Right cardiac atrium (tissue), 5 donors: ENCODE data around the gene PHC3. TPM values are rescaled to one million over a fixed set of nuclear protein-coding genes. Genes with fewer than 3 reads are reported as not detected.

Experiments
- ATAC-seq, 2 donors: fragments of 200-7000 bp; cut with Tn5 transposase; one replicate each; pipeline versions ENCODE4 v1.8.0 to v1.9.1; 2020; ENCODE audit warnings: moderate library complexity in 2 of 2, mild to moderate bottlenecking in 1 of 2
- DNase-seq, 3 donors: peaks; one replicate each; pipeline ENCODE4 v3.0.0-alpha.2; 2020
- H3K27ac ChIP-seq: one replicate; pipeline ENCODE4 v1.5.1; 2013; ENCODE audit warnings: mild to moderate bottlenecking, low read length, control low read depth, moderate library complexity
- H3K27me3 ChIP-seq: one replicate; pipeline ENCODE4 v1.6.1; 2013; ENCODE audit not compliant: control insufficient read depth, insufficient read depth
- H3K4me1 ChIP-seq: one replicate; pipeline ENCODE4 v1.6.1; 2013; ENCODE audit warnings: low read length; ENCODE audit not compliant: control insufficient read depth, insufficient read depth
- H3K4me3 ChIP-seq: one replicate; pipeline ENCODE4 v1.5.1; 2013; ENCODE audit warnings: low read length, control low read depth
- H3K9me3 ChIP-seq: one replicate; pipeline ENCODE4 v1.6.1; 2013; ENCODE audit warnings: low read length; ENCODE audit not compliant: control insufficient read depth
- WGBS: extraction: QIAGEN DNeasy Blood & Tissue Kit; methylation state at CpG from one replicate; pipeline ENCODE4 v1.1.7; 2013; 5-methylcytosine and 5-hydroxymethylcytosine counted together
- intact Hi-C, 4 donors: fragments of 100-400 bp; cut with DNase I; formaldehyde crosslinking; loops; one replicate each; pipeline versions ENCODE4 v1.11.0 to v1.14.0; 2022 to 2023
- polyA plus RNA-seq: library from polyadenylated mRNA; stranded (reverse); fragments of 200-250 nt; gene quantifications from one replicate; pipeline ENCODE4 v1.2.3, GENCODE V29; 2013
- total RNA-seq, 4 donors: library from RNA; stranded (reverse); fragmentation: NEBNext Ultra II Directional; extraction: Animal tissue kit (Norgen Biotek cat#: 25700); gene quantifications; one replicate each; pipeline ENCODE4 v1.2.1, GENCODE V29; 2021
- donor health status: healthy with polysubstance abuse.
- donor health status: DM: no; HTN: yes; CAD: no.
- donor health status: DM: no; HTN: no; CAD: no.
- donor health status: DM: no; HTN: yes; CAD: no; lungs with severe emphysema.
- donor health status: DM: yes; HTN: yes; CAD: no.

PHC3 gene
- total and polyA plus RNA-seq, 5 donors, result 6.2 to 62.4 (median 60.5) TPM

GRCh38 chr3:170095771-170096170 lies 85.8 kb downstream of the PHC3 start:
- no peaks in the 10 kb centered on the region for H3K27me3 ChIP-seq
- intact Hi-C loops, result no loop called here
- no peak overlapping the region for H3K27ac ChIP-seq
- DNase-seq, result no peak
- no peak for ATAC-seq
- WGBS, result 75% methylated on average over 4 of the region's 4 CpGs
- H3K9me3 ChIP-seq, result no peaks in the 10 kb centered on the region
- no peaks in the 10 kb centered on the region for H3K4me1 ChIP-seq
- no peak overlapping the region for H3K4me3 ChIP-seq

GRCh38 chr3:170092907-170093306 lies 88.6 kb downstream of the PHC3 start:
- H3K27me3 ChIP-seq, result no peaks in the 10 kb centered on the region
- H3K9me3 ChIP-seq, result no peaks in the 10 kb centered on the region
- H3K27ac ChIP-seq, result no peak overlapping the region
- DNase-seq, result no peak
- no peak overlapping the region for H3K4me3 ChIP-seq
- 94% methylated on average over 3 of the region's 3 CpGs for WGBS
- no peak for ATAC-seq
- no peaks in the 10 kb centered on the region for H3K4me1 ChIP-seq
- intact Hi-C loops, result no loop called here

GRCh38 chr3:170090601-170090981 lies 90.9 kb downstream of the PHC3 start:
- Histone ChIP-seq H3K4me3 (no peak overlapping the region), H3K9me3 (no peaks in the 10 kb centered on the region), H3K27ac (no peak overlapping the region), H3K27me3 (no peaks in the 10 kb centered on the region), H3K4me1 (no peaks in the 10 kb centered on the region)
- ATAC-seq (no peak), DNase-seq (no peak)
- intact Hi-C loops, result no loop called here

- H3K27me3 ChIP-seq, result no peaks in the 10 kb centered on the region
- ATAC-seq, result no peak
- H3K9me3 ChIP-seq, result no peaks in the 10 kb centered on the region
- H3K4me1 ChIP-seq, result no peaks in the 10 kb centered on the region
- H3K4me3 ChIP-seq, result no peak overlapping the region
- 97% methylated on average over 3 of the region's 3 CpGs for WGBS
- intact Hi-C loops, result no loop called here
- no peak overlapping the region for H3K27ac ChIP-seq
- no peak for DNase-seq
Measured at GRCh38 chr3:170089862-170090600, 91.5 kb downstream of the PHC3 start.

DNA sequence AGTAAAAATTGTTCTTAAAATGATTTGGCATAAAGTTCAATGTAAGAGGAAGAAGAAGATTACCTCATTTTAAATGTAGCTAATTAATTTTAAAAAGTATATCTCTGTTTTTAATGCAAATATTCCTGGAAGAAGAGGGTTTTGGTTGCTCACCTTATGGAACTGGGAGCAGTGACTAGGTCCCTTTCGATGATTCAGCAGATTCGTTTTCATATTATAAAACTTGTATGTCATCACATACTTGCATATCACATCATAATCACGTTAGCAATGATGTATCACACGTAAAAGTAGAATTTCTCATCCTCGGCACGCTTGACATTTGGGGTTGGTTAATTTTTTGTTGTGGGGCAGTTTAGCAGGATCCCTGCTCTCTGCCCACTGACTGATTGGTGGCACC lies 96.1 kb downstream of the PHC3 start:
- Histone ChIP-seq H3K27me3 (no peaks in the 10 kb centered on the region), H3K27ac (no peak overlapping the region), H3K4me3 (no peak overlapping the region), H3K4me1 (no peaks in the 10 kb centered on the region), H3K9me3 (no peaks in the 10 kb centered on the region)
- DNase-seq (no peak), ATAC-seq (no peak)
- 90% methylated on average over 6 of the region's 6 CpGs for WGBS
- intact Hi-C loops, result no loop called here

DNA sequence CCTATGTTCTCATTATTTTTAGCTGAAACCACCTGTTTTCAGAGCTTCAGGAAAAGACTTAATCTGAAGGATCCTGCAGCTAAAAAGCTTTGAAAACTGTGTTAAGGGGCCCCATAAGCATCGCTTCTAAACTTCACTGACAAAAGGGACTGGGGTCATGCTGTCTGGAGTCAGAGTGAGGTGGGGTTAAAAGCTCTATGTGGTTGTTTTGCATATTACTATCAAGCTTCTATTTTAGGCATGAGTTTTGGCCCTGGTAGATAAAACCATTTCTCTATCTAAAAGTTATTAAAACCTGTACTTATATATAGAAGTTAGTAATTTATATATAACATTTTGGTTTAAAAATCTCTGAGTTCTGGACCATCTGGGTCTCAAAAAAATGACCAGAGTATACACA lies 98.2 kb downstream of the PHC3 start:
- DNase-seq, result no peak
- H3K4me3 ChIP-seq, result no peak overlapping the region
- H3K9me3 ChIP-seq, result no peaks in the 10 kb centered on the region
- no peak for ATAC-seq
- no peaks in the 10 kb centered on the region for H3K27me3 ChIP-seq
- intact Hi-C loops, result no loop called here
- no peaks in the 10 kb centered on the region for H3K4me1 ChIP-seq
- no peak overlapping the region for H3K27ac ChIP-seq
- 90% methylated on average over 1 of the region's 1 CpG for WGBS

GRCh38 chr3:170081079-170081741 lies 100.3 kb downstream of the PHC3 start:
- Histone ChIP-seq H3K4me3 (no peak overlapping the region), H3K27me3 (no peaks in the 10 kb centered on the region), H3K27ac (no peak overlapping the region), H3K4me1 (no peaks in the 10 kb centered on the region), H3K9me3 (no peaks in the 10 kb centered on the region)
- 62% methylated on average over 1 of the region's 1 CpG for whole genome bisulfite sequencing
- ATAC-seq, result no peak
- DNase-seq, result no peak
- intact Hi-C loops, result no loop called here

DNA sequence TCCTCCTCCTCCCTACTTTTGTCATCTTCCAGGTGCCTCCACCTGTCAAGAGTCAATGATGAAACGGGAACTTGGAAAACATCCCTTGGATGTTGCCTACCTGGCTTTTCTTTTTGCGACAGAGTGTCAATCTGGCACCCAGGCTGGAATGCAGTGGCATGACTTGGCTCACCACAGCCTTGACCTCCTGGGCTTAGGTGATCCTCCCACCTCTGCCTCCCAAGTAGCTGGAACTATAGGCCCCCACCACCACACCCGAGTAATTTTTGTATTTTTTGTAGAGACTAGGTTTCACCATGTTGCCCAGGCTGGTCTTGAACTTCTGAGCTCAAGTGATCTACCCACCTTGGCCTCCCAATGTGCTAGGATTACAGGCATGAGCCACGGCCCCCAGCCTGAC lies 100.9 kb downstream of the PHC3 start:
- Histone ChIP-seq H3K9me3 (no peaks in the 10 kb centered on the region), H3K4me1 (no peaks in the 10 kb centered on the region), H3K4me3 (no peak overlapping the region), H3K27ac (no peak overlapping the region), H3K27me3 (no peaks in the 10 kb centered on the region)
- intact Hi-C loops, result no loop called here
- DNase-seq, result no peak
- 93% methylated on average over 4 of the region's 4 CpGs for WGBS
- ATAC-seq, result no peak

- Histone ChIP-seq H3K4me1 (no peaks in the 10 kb centered on the region), H3K27me3 (no peaks in the 10 kb centered on the region), H3K4me3 (no peak overlapping the region), H3K9me3 (no peaks in the 10 kb centered on the region), H3K27ac (no peak overlapping the region)
- intact Hi-C loops, result no loop called here
- WGBS, result 85% methylated on average over 2 of the region's 2 CpGs
- ATAC-seq, result no peak
- DNase-seq, result no peak
Measured at GRCh38 chr3:170079536-170080165, 101.9 kb downstream of the PHC3 start.

DNA sequence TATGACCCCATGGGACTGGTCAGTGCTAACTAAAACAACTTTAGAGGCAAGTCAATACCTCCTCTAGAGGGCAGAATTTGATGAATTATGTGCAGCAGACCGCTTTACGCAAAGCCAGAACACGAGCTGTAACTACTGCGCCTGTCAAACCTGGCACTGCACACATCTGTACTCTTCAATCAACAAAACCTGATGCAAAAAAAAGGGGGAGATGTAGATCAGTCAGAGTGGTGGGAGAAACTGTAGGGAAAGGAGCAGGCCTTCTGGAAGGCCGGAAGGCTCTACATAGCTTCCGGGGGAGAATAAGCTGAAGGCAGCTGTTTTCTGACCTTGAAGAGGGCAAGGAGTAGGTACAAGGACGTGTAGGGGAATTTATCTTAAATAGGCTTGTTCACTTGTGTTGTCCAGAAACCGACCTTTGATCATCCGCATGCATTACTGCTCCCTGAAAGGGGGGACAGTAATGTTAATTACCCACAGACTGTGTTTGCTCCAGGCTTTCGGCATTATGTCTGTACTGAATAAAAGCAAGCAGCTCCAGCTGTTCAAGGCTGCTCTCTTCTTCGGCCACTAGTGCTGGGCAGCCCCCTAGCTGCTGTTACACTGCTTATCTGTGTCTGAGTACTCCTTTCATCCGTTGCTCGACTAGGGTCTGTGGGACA lies 102.8 kb downstream of the PHC3 start:
- no peaks in the 10 kb centered on the region for H3K27me3 ChIP-seq
- DNase-seq (no peak), ATAC-seq (no peak)
- H3K9me3 ChIP-seq, result no peaks in the 10 kb centered on the region
- no peaks in the 10 kb centered on the region for H3K4me1 ChIP-seq
- intact Hi-C loops, result no loop called here
- 80% methylated on average over 13 of the region's 13 CpGs for WGBS
- H3K4me3 ChIP-seq, result no peak overlapping the region
- no peak overlapping the region for H3K27ac ChIP-seq

DNA sequence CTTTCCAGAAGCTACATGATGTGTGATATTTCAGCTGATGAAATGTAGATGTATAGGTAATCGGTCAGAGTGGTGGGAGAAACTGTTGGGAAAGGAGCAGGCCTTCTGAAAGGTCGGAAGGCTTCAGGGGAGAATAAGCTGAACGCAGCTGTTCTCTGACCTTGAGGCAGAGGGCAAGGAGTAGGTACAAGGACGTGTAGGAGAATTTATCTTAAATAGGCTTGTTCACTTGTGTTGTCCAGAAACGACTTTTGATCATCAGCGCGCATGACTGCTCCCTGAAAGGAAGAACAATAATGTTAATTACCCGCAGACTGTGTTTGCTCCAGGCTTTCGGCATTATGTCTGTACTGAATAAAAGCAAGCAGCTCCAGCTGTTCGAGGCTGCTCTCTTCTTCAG lies 104.2 kb downstream of the PHC3 start:
- Histone ChIP-seq H3K27ac (no peak overlapping the region), H3K27me3 (no peaks in the 10 kb centered on the region), H3K4me3 (no peak overlapping the region), H3K9me3 (no peaks in the 10 kb centered on the region), H3K4me1 (no peaks in the 10 kb centered on the region)
- intact Hi-C loops, result no loop called here
- WGBS, result 91% methylated on average over 10 of the region's 10 CpGs
- ATAC-seq (no peak), DNase-seq (no peak)
